Measurements from ENCODE around the gene TLR5. TPM values are rescaled to one million over a fixed set of nuclear protein-coding genes. Genes with fewer than 3 reads are reported as not detected.

Gene TLR5
- total and polyA plus RNA-seq, 8 donors = 9.8 to 27.6 (median 10.6) TPM

GRCh38 chr1:223077247-223077833 is 65.7 kb downstream of the TLR5 start:
- no peaks in the 10 kb centered on the region for H3K9me3 ChIP-seq
- no peak overlapping the region for H3K4me3 ChIP-seq
- H3K27me3 ChIP-seq = no peaks in the 10 kb centered on the region
- peak in 1 of 2 donors; percentile 47 for TF ChIP-seq CTCF (IDR thresholded peaks at IDR 0.05)
- H3K4me1 ChIP-seq = peaks cover 0 to 31% of the 10 kb centered on the region in 2 donors
- intact Hi-C loops (cut with DNase I) = no loop called here
- DNase-seq (peak in 2 of 4 donors; percentile 19 to 47), ATAC-seq (no peak)
- H3K27ac ChIP-seq = peak overlapping the region in 1 of 2 donors; percentile 67
- no peaks in the 10 kb centered on the region for H3K36me3 ChIP-seq

- ATAC-seq = no peak
- TF ChIP-seq CTCF (IDR thresholded peaks at IDR 0.05) = no peak
- H3K4me1 ChIP-seq = peaks cover 0 to 28% of the 10 kb centered on the region in 2 donors
- DNase-seq = no peak
- intact Hi-C loops (cut with DNase I) = no loop called here
- H3K36me3 ChIP-seq = no peaks in the 10 kb centered on the region
- no peaks in the 10 kb centered on the region for H3K27me3 ChIP-seq
- H3K9me3 ChIP-seq = no peaks in the 10 kb centered on the region
- peak overlapping the region; percentile 6 to 55 for H3K27ac ChIP-seq
- H3K4me3 ChIP-seq = no peak overlapping the region
These were observed 66.7 kb downstream of the TLR5 start for GRCh38 chr1:223076362-223076761.

GRCh38 chr1:223075834-223076233 is 67.2 kb downstream of the TLR5 start:
- Histone ChIP-seq H3K27ac (peak overlapping the region in 1 of 2 donors; percentile 2), H3K9me3 (no peaks in the 10 kb centered on the region), H3K4me1 (peaks cover 0 to 23% of the 10 kb centered on the region in 2 donors), H3K4me3 (no peak overlapping the region), H3K36me3 (no peaks in the 10 kb centered on the region), H3K27me3 (no peaks in the 10 kb centered on the region)
- no peak for TF ChIP-seq CTCF (IDR thresholded peaks at IDR 0.05)
- ATAC-seq = no peak
- no peak for DNase-seq
- intact Hi-C loops (cut with DNase I) = no loop called here

GRCh38 chr1:223074445-223075300 is 68.4 kb downstream of the TLR5 start:
- H3K4me1 ChIP-seq = peaks cover 0 to 23% of the 10 kb centered on the region in 2 donors
- peak overlapping the region; percentile 56 to 58 for H3K27ac ChIP-seq
- intact Hi-C loops (cut with DNase I) = no loop called here
- peak; percentile 72 for ATAC-seq
- no peaks in the 10 kb centered on the region for H3K9me3 ChIP-seq
- no peak overlapping the region for H3K4me3 ChIP-seq
- DNase-seq = peak in 2 of 4 donors; percentile 40 to 60
- H3K27me3 ChIP-seq = no peaks in the 10 kb centered on the region
- no peaks in the 10 kb centered on the region for H3K36me3 ChIP-seq
- no peak for TF ChIP-seq CTCF (IDR thresholded peaks at IDR 0.05)
